BJ (cell line): ENCODE measurements around the gene ABHD8. TPM values are rescaled to one million over a fixed set of nuclear protein-coding genes. Genes with fewer than 3 reads are reported as not detected.

Experiments used
- CTCF ChIA-PET: fragments of 350-600 bp; formaldehyde crosslinking; extraction: SDS; loops from one replicate; lab custom pipeline; 2021; ENCODE audit warnings: antibody characterized with exemption, inconsistent platforms; lab: Yijun Ruan, JAX
- POLR2A ChIA-PET: fragments of 300-600 bp; sonication (Branson Sonifier 250); formaldehyde crosslinking; extraction: SDS; loops from one replicate; lab custom pipeline; 2021; ENCODE audit warnings: antibody characterized with exemption; lab: Charles Lee
- DNase-seq: peaks from one replicate; pipeline ENCODE4 v3.0.0-alpha.2; 2011; ENCODE audit warnings: low read depth
- H3K27me3 ChIP-seq: 2 replicates; pipeline ENCODE4 v1.6.0; 2011; ENCODE audit warnings: low read length; ENCODE audit not compliant: control insufficient read depth, insufficient read depth
- H3K36me3 ChIP-seq: 2 replicates; pipeline ENCODE4 v1.5.1; 2011; ENCODE audit warnings: low read length; ENCODE audit not compliant: control insufficient read depth, insufficient read depth
- H3K4me3 ChIP-seq: 2 replicates; pipeline ENCODE4 v1.5.1; 2011; ENCODE audit warnings: low read depth, mild to moderate bottlenecking, control low read depth, low read length
- CTCF ChIP-seq: IDR thresholded peaks from 2 replicates; pipeline ENCODE4 v1.5.1; 2011; ENCODE audit warnings: low read depth, mild to moderate bottlenecking, control low read depth, inconsistent platforms, low read length, moderate library complexity; ENCODE audit not compliant: insufficient read depth
- polyA plus RNA-seq: library from polyadenylated mRNA; depleted of rRNA; stranded (reverse); fragments of >200 nt; gene quantifications from 2 replicates; pipeline ENCODE4 v1.2.3, GENCODE V29; 2011

The ABHD8 gene
- polyA plus RNA-seq, 1 experiment: 11.0 TPM

GRCh38 chr19:17266026-17266425, 37.2 kb downstream of the ABHD8 start:
- POLR2A ChIA-PET: no interaction called here
- CTCF ChIA-PET: interaction anchor here (0.6 to 1.8 kb wide), 3 partner anchors 17 to 39 kb away, joined by 3 to 4 read pairs (median 3); partner anchors contain the start of gene MRPL34
- no peak for DNase-seq
- no peak overlapping the region for H3K4me3 ChIP-seq
- H3K36me3 ChIP-seq: peaks cover 4% of the 10 kb centered on the region; the same call in 1 of the 2 replicates
- no peak for TF ChIP-seq CTCF
- H3K27me3 ChIP-seq: no peaks in the 10 kb centered on the region

GRCh38 chr19:17264641-17264979, 38.6 kb downstream of the ABHD8 start, which contains the start of gene USHBP1:
TSS of gene USHBP1 (minus strand) at chr19:17264745. CDS start at chr19:17264299, 446 bp downstream.
- Histone ChIP-seq H3K4me3 (no peak within 1 kb of the TSS), H3K36me3 (peaks cover 4% of the 10 kb centered on the region; the same call in 1 of the 2 replicates), H3K27me3 (no peaks in the 10 kb centered on the region; the same call in 1 of the 2 replicates)
- CTCF ChIA-PET: interaction anchor here (1.1 to 1.4 kb wide), 2 partner anchors 9 to 19 kb away, joined by 3 to 5 read pairs; no protein-coding TSS in a partner anchor
- POLR2A ChIA-PET: interaction anchor here (0.6 kb wide), 1 partner anchor 87 kb away, joined by 8 read pairs; no protein-coding TSS in a partner anchor
- DNase-seq: no peak
- TF ChIP-seq CTCF: no peak

GRCh38 chr19:17263712-17264640, 39.2 kb downstream of the ABHD8 start:
- peaks cover 3% of the 10 kb centered on the region; the same call in 1 of the 2 replicates for H3K36me3 ChIP-seq
- CTCF ChIA-PET: interaction anchor here (1.0 to 1.4 kb wide), 3 partner anchors 8 to 19 kb away, joined by 3 to 5 read pairs (median 4); no protein-coding TSS in a partner anchor
- H3K27me3 ChIP-seq: no peaks in the 10 kb centered on the region; the same call in 1 of the 2 replicates
- no peak for DNase-seq
- POLR2A ChIA-PET: interaction anchor here (0.6 kb wide), 1 partner anchor 87 kb away, joined by 8 read pairs; no protein-coding TSS in a partner anchor
- H3K4me3 ChIP-seq: no peak overlapping the region
- TF ChIP-seq CTCF: no peak

GRCh38 chr19:17262557-17262956, 40.7 kb downstream of the ABHD8 start:
- H3K4me3 ChIP-seq: no peak overlapping the region
- POLR2A ChIA-PET: no interaction called here
- no peaks in the 10 kb centered on the region for H3K36me3 ChIP-seq
- CTCF ChIA-PET: interaction anchor here (0.6 to 1.1 kb wide), 2 partner anchors 27 to 39 kb away, joined by 3 read pairs; no protein-coding TSS in a partner anchor
- no peak for DNase-seq
- no peaks in the 10 kb centered on the region; the same call in 1 of the 2 replicates for H3K27me3 ChIP-seq
- no peak for TF ChIP-seq CTCF
